Measurements from ENCODE around the gene CTBP2. TPM values are rescaled to one million over a fixed set of nuclear protein-coding genes. Genes with fewer than 3 reads are reported as not detected.
A peak's percentile ranks its signal among the peaks of the same experiment; 100 is the strongest.

The CTBP2 gene
- total RNA-seq, 1 donor from 2014 or later: 57.7 TPM

DNA sequence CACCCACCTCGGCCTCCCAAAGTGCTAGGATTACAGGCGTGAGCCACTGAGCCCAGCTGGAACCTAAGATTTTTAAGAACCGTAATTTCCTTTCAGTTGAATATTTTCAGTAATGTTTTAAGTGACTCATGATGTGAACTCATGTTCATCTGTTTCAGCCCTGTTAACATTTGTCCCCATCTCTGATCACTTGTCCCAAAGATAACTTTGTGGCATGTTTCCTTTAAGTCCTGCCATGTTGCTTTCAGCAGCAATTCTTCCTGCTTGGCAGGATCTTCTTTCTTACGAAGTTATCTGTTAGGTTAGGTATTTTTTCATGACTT, 199.2 kb downstream of the CTBP2 start:
- H3K27ac ChIP-seq: peak overlapping the region in 1 of 2 donors; percentile 15
- H3K27me3 ChIP-seq: no peaks in the 10 kb centered on the region
- H3K4me1 ChIP-seq: peaks cover 8 to 10% of the 10 kb centered on the region in 2 donors

GRCh38 chr10:124959564-124959963, 200.8 kb downstream of the CTBP2 start:
- Histone ChIP-seq H3K4me1 (peaks cover 8 to 21% of the 10 kb centered on the region in 2 donors), H3K27me3 (no peaks in the 10 kb centered on the region), H3K9me3 (no peaks in the 10 kb centered on the region), H3K36me3 (no peaks in the 10 kb centered on the region), H3K4me3 (no peak overlapping the region), H3K27ac (no peak overlapping the region)
- intact Hi-C loops (cut with DNase I): no loop called here
- no peak for DNase-seq (ENCODE audit: low spot score in 2 of 2)
- TF ChIP-seq, protein P1, sequence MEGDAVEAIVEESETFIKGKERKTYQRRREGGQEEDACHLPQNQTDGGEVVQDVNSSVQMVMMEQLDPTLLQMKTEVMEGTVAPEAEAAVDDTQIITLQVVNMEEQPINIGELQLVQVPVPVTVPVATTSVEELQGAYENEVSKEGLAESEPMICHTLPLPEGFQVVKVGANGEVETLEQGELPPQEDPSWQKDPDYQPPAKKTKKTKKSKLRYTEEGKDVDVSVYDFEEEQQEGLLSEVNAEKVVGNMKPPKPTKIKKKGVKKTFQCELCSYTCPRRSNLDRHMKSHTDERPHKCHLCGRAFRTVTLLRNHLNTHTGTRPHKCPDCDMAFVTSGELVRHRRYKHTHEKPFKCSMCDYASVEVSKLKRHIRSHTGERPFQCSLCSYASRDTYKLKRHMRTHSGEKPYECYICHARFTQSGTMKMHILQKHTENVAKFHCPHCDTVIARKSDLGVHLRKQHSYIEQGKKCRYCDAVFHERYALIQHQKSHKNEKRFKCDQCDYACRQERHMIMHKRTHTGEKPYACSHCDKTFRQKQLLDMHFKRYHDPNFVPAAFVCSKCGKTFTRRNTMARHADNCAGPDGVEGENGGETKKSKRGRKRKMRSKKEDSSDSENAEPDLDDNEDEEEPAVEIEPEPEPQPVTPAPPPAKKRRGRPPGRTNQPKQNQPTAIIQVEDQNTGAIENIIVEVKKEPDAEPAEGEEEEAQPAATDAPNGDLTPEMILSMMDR (IDR thresholded peaks at IDR 0.05): no peak

More for the DNA sequence above, 199.2 kb downstream of the CTBP2 start:
- intact Hi-C loops (cut with DNase I): loop anchor here (5.0 kb wide), 1 partner anchor 39 kb away; no protein-coding TSS in a partner anchor
- Histone ChIP-seq H3K9me3 (no peaks in the 10 kb centered on the region), H3K36me3 (no peaks in the 10 kb centered on the region), H3K4me3 (no peak overlapping the region)
- no peak for DNase-seq (ENCODE audit: low spot score in 2 of 2)
- TF ChIP-seq, protein P1 (IDR thresholded peaks at IDR 0.05): no peak

- Histone ChIP-seq H3K27ac (no peak overlapping the region), H3K9me3 (no peaks in the 10 kb centered on the region), H3K4me1 (peaks cover 8 to 21% of the 10 kb centered on the region in 2 donors), H3K27me3 (no peaks in the 10 kb centered on the region), H3K4me3 (no peak overlapping the region), H3K36me3 (peaks cover 0 to under 1% of the 10 kb centered on the region in 2 donors)
- TF ChIP-seq, protein P1 (IDR thresholded peaks at IDR 0.05): no peak
- intact Hi-C loops (cut with DNase I): no loop called here
- no peak for DNase-seq (ENCODE audit: low spot score in 2 of 2)
Observed at GRCh38 chr10:124957404-124957947, 202.9 kb downstream of the CTBP2 start.

GRCh38 chr10:124956764-124957163, 203.6 kb downstream of the CTBP2 start:
- no peaks in the 10 kb centered on the region for H3K9me3 ChIP-seq
- TF ChIP-seq, protein P1 (IDR thresholded peaks at IDR 0.05): no peak
- peaks cover 0 to 6% of the 10 kb centered on the region in 2 donors for H3K36me3 ChIP-seq
- H3K4me1 ChIP-seq: peaks cover 8 to 21% of the 10 kb centered on the region in 2 donors
- intact Hi-C loops (cut with DNase I): no loop called here
- no peaks in the 10 kb centered on the region for H3K27me3 ChIP-seq
- DNase-seq (ENCODE audit: low spot score in 2 of 2): no peak
- no peak overlapping the region for H3K4me3 ChIP-seq
- H3K27ac ChIP-seq: no peak overlapping the region

DNA sequence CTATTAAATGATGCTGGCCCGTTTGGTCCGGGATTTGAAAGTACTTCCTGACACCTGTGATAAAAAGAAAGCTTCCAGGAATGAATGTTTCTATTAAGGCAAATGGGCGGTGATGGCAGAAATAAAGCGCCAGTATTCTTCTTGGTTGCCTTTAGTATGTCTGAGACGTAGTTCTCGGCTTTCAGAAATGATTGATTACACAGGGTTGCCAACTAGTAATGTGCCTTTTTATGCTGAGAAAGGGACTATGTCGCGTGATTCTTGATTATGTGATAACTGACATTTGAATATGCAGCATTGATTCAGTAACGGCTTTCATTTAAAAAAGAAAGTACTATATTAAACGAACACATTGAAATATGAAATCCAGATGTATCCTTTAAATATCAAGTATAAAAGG, 204.5 kb downstream of the CTBP2 start:
- TF ChIP-seq, protein P1 (IDR thresholded peaks at IDR 0.05): no peak

GRCh38 chr10:124955243-124955642, 205.1 kb downstream of the CTBP2 start:
- H3K27ac ChIP-seq: no peak overlapping the region
- H3K27me3 ChIP-seq: no peaks in the 10 kb centered on the region
- no peak for DNase-seq (ENCODE audit: low spot score in 2 of 2)
- H3K4me3 ChIP-seq: no peak overlapping the region
- TF ChIP-seq, protein P1 (IDR thresholded peaks at IDR 0.05): no peak
- peaks cover 0 to 16% of the 10 kb centered on the region in 2 donors for H3K4me1 ChIP-seq
- peaks cover 0 to 6% of the 10 kb centered on the region in 2 donors for H3K36me3 ChIP-seq
- intact Hi-C loops (cut with DNase I): no loop called here
- no peaks in the 10 kb centered on the region for H3K9me3 ChIP-seq

More for the DNA sequence above, 204.5 kb downstream of the CTBP2 start:
- intact Hi-C loops (cut with DNase I): no loop called here
- H3K9me3 ChIP-seq: no peaks in the 10 kb centered on the region
- DNase-seq (ENCODE audit: low spot score in 2 of 2): no peak
- H3K4me1 ChIP-seq: peaks cover 2 to 19% of the 10 kb centered on the region in 2 donors
- H3K27me3 ChIP-seq: no peaks in the 10 kb centered on the region
- no peak overlapping the region for H3K27ac ChIP-seq
- peaks cover 0 to 6% of the 10 kb centered on the region in 2 donors for H3K36me3 ChIP-seq
- H3K4me3 ChIP-seq: no peak overlapping the region

All from ascending aorta (tissue), 2 donors.